GM18861 (cell line): Measurements from ENCODE around the gene NTN4.
"Not testable (repeated sequence)": the region's sequence is repeated elsewhere in the genome, so short reads cannot be mapped to it uniquely, and the experiment has no call there.

Source experiments
- ATAC-seq: cut with Tn5 transposase; IDR thresholded peaks from one replicate; pipeline ENCODE4 v1.9.1; 2021; ENCODE audit not compliant: unreplicated experiment

The NTN4 gene

DNA sequence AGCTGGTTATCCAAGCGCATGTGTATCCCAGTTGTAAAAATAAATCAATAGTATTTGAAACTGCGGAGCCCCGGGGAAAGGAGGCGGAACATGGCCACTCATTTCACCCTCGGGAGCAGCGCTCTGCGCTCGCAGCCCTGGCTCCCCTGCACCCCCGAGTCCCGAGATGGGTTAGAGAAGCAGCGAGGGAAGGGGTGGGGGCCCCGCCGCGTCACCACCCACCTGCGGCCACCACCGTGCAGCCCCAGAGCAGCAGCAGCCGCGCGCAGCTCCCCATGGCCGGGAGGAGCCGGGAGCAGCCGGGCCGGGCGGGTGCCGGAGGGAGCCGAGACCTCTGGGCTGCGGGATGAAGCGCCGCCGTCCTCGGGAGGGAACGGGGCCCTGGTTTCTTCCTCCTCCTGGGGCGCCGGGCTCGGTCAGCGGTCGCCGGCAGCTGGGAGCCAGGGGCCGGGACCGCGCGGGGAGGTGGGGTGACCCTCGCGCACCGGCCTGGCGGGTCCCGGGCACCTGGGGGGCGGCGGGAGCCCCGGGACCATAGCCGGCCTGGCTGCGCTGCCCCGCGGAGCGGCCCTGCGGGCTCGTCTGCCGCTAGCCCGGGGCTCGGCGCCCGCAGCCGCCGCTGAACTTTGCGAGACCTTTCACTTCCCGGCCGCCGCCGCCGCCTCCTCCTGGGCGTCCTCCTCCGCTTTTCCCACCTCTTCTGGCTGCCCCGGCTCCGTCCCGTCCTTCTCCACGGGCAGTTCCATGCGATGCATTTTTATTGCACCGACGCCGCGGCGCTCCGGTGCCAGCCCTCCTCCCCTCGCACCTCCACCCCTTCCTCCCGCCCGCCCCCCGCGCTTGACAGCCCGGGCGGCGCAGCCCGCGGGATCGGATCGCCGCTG is at the start of gene NTN4:
TSS of gene NTN4 (minus strand) at position 732 of the 884 bp plus-strand sequence. CDS start at position 277, 455 bp downstream.
- ATAC-seq: no peak

DNA sequence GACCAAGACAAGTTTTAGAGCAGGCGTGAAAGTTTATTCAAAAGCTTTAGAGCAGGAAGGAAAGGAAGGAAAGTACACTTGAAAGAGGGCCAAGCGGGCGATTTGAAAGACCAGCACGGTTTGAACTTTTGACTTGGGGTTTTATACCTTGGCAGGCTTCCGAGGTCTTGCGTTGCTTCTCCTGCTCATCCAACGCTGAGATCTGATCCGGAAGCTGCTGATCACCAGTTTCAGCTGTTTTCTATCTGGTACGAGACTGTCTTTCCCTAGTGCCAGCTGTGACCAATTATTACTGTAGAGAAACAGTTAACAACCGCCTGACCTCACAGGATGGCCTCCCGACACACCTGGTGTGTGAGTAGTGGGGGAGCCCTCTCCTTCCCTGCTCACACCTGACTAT is 47.6 kb upstream of the NTN4 start:
- ATAC-seq: no peak

DNA sequence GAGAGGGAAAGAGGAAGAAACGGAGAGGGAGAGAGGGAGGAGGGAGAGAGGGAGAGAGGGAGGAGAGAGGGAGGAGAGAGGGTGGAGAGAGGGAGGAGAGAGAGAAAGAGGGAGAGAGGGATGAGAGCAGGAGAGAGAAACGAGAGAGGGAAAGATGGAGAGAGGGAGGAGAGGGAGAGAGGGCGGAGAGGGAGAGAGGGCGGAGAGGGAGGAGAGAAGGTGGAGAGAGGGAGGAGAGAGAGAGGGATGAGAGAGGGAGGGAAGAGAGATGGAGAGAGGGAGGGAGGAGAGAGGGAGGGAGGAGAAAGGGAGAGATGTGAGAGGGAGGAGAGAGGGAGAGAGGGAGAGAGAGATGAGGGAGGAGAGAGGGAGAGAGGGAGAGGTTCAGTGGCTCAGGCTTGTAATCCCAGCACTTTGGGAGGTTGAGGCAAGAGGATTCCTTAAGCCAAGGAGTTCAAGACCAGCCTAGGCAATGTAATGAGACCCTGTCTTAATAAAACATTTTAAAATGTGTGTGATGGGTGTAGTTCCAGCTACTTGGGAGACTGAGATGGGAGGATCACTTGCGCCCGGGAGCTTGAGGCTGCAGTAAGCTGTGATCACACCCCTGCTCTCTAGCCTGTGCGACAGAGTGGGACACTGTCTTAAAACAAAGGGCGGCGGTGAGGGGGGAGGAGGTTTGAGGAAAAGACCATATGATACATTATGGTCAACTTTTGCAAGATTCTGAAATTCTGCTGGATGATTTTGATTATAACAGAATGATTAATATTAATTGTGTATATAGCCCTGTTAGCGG is 46.9 kb upstream of the NTN4 start:
- ATAC-seq: no peak

DNA sequence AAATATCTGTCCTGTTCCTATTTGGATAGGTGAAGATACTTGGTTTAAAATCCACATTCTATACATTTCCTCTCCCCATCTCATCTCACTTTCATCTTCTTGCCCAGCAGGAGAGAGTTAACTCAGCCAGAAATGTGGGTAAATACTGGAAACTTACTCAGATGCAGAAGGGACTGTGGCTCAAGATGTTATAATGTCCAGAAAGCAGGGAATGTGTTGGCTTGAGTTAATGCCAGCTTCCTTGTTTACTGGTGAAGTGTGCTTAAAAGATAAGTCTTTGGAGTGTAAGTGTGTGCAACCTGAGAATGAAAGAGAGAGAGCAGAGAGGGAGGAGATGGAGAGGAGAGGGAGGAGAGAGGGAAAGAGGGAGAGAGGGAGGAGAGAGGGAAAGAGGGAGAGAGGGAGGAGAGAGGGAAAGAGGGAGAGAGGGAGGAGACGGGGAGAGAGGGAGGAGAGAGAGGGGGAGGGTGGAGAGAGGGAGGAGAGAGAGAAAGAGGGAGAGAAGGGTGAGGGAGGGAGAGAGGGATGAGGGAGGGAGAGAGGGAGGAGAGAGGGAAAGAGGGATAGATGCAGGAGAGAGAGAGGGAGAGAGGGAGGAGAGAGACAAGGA is 46.2 kb upstream of the NTN4 start:
- ATAC-seq: no peak

DNA sequence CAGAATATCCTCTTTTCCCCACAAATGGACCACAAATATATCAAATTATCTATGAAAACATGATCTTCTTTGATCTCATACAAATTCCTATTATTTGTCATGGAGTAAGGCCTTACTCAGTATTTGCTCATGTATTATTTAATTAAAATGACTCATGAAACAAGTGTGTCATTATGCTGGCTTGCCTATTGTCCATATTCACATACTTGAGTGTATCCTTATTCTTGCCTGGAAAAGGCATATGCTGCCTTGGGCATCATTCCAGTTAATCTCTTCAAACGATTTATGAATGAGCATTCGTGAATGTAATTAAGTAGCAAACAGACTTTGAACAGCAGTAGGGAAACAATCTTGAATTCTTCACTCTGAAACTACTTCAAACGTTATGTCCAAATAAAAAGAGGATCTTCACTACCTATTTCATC is 45.6 kb upstream of the NTN4 start:
- ATAC-seq: no peak

DNA sequence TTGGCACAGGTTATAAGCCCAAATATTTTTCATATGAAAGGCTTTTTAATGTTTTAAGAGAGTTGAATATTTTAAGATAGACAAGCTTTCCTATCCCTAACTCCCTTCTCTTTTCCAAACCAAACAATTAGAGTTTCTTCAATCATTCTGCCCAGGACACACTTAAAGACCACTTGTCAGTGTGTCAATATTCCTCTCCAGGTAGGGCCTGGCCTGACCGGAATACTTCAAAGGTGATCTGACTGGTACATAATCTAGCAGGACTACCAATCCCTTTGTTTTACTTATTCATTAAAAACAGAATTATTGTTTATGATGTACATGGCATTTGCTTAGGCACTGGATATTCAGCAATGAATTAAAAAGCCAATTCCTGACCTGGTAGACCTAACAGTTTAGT is 44.0 kb upstream of the NTN4 start:
- ATAC-seq: no peak

DNA sequence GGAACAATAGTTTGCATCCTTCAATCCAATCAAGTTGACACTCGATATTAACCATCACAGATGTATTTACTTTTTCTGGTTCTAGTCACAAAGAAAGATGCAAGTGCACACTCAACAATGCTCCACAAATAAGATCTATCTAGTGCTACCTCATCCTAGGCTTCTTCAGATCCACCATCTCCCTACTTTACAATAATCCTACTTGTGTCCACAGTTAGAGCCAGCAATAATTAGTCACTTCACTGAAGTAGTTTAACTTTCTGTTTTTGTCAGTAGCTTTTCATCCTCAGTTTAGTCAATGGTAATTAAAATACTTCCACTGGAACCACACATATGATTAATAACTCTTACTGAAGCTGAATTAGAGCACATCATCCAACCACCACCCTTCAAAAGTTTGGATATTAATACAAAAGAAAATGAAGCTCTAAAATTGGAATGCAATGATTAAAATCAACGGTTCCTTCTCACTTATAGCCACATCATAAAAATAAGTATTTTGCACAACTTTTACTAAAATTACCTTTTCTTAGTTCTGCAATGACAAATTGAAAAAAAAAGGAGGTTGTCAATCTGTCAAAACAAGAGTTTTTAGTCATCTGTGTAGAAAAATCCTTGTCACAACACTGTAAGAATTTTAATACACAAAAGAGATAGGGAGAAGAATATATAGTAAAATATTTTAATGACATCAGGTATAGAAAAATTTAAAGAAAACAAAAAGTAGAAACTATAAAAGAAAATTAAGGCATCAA is 39.9 kb upstream of the NTN4 start:
- ATAC-seq: no peak

DNA sequence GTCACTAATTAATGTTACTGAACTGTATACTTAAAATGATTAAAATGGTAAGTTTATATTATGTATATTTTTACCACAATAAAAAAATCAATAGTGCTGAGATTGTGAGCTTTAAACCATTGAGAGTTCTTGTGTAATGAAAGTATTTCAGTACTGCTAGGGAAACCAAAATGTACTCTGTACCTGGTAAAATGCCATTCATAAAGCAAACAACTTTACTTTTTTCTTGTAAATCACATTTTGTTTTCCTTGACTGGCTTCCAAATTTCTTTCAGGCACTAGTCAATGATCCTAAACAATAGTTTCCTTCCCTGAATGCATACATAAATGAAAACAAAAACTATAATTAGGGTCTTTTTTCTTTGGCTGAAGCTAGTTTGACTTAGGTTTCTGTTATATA is 38.8 kb upstream of the NTN4 start:
- no peak for ATAC-seq

DNA sequence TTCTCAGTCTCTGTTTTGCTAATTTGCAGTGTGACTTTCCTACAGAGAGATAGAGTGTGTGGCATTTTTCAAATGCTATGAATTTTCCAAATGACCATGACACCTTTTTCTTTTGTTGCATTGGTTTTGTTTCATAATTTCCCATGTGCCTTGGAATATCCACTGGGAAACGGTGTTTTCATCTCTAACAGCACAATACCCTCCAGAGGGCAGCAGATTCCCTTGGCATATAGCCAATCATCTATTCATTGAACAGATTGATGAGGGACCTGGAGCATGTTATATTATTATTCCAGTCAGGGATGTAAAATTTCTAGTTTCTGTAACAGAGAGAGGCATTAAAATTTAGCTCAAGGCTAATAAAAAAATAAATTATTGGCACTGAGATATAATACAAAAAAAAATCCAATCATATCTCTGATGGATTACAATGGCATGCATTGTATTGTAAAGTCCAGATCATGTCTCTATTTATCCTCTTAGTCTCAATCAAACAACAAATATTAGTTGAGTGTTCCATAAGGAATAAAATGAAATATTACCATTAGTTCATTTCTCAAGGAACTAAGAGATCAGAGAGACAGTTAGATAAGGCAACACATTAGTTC is 29.6 kb upstream of the NTN4 start:
- ATAC-seq: no peak

DNA sequence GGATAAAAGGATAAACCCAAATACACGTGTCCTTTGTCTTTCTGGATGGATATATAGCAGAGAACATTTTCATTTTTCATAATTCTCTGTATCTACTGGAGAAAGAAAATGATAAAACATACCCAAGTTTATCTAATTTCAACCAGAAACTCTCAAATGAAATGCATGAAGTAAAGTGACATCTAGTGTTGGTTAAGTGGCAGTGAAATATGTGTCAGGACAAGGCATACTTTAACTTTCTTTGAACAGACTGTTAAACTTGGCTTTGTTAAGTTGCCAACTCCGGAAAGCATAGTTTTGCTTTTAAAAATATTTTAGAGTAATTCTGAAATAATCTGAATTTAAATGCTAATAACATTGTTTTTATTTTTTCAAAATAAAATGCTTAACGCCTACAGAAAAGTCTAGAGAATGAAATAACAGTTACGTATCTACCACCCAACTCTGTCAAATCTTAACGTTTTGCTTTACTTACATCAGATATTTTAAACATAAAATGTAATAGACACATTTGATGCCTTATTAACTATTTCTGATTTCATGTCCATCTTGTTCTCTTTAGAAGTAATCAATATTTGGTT is 25.2 kb upstream of the NTN4 start:
- ATAC-seq: no peak

DNA sequence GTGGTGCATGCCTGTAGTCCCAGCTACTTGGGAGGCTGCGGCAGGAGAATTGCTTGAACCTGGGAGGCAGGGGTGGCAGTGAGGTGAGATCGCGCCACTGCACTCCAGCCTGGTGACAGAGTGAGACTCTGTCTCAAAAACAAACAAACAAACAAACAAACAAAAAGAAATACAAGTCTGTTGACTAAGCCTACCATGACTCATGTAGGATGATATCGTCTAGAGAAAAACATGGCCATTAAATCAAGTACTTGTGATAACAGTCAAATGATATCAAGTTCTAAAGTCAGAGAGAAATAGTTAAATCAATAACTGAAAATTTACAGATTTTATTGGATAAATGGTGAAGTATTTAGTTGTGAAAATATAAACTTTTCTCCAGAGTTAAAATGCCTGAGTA is 21.6 kb upstream of the NTN4 start:
- ATAC-seq: not testable (repeated sequence)

DNA sequence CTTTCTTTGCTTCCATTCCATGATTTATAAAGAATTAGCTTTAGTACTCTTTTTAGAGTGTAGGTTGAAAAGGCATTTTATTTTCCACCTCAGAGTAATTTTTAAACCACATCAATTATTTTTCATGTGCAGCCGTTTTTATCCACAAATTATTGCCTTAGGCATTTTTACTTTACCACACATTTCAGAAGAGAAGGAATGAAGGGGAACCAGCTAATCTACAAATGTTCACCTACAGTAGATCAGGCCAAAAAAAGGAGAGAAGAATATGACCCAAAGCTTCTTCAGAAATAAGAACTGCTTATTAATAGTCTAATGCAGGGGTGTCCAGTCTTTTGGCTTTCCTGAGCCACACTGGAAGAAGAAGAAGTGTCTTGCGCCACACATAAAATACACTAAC is 19.8 kb upstream of the NTN4 start:
- no peak for ATAC-seq

DNA sequence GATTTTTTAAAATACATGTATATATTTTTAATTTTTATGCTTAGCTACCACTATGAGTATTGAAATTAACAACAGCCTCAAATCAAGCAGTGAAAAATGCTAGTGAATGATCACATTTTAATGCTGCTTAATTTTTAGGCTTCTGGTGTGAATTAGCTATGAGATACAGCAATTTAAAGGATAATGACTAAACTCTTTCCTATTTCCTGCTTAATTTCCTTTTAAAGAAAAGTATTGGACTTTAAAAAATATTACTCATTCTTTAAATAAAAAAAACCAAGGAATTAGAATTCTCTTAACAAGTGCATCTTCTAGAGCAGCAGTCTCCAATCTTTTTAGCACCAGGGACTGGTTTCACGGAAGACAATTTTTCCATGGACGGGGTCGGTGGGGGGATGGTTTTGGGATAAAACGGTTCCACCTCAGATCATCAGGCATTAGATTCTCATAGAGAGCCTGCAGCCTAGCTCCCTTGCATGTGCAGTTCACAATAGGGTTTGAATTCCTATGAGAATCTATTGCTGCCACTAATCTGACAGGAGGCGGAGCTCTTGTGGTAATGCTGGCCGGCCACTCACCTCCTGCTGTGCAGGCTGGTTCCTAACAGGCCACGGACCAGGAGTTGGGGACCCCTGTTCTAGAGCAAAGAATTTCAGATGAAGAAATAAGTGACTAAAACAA is 18.6 kb upstream of the NTN4 start:
- ATAC-seq: no peak

DNA sequence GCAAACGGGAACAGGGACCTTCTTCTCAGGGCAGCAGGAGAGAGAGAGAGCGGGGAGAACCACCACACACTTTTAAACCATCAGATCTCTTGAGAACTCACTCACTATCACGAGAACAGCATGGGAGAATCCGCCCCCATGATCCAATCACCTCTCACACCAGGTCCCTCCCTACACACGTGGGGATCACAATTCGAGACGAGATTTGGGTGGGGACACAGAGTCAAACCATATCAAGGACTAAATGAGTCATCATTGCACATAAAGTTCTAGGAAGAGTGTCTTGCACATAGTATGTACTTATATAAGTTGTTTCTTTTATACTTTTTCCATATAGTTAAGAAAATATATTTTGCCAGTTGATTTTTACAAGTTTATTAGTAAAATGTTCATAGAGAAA is 17.6 kb upstream of the NTN4 start:
- ATAC-seq: no peak

DNA sequence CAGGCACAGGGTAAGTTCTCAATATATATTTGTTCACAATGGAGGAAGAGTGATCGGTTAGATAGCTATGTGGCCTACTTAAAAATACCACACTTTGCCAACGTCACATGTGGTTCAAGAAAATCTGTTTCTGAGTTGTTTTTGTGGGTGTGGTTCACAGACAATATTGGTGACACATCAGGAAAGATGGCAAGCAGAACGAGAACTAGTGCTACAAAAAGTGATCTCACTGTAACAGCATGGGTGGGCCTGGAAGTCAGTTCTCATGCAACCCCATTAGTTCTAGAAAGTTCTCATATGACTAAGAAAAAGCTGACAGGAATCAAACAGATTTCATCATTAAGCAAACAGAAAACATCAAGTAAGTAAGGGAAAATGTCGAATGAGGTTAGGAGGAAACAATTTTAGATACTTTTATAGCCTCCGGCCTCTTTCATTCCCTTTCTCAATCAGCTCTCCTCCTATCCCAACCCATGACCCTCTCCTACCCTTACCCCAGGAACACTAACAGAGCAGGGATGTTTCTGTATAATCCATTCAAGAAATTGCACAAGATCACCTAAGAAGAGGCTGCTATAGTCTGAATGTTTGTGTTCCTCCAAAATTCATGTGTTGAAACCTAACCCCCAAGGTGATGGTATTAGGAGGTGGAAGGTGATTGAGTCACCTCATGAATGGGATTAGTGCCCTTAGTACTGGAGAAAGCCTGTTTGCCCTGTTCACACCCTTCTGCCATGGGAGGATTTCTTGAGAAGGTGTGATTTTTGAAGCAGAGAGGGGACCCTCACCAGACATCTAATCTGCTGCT is 15.5 kb upstream of the NTN4 start:
- ATAC-seq: no peak

DNA sequence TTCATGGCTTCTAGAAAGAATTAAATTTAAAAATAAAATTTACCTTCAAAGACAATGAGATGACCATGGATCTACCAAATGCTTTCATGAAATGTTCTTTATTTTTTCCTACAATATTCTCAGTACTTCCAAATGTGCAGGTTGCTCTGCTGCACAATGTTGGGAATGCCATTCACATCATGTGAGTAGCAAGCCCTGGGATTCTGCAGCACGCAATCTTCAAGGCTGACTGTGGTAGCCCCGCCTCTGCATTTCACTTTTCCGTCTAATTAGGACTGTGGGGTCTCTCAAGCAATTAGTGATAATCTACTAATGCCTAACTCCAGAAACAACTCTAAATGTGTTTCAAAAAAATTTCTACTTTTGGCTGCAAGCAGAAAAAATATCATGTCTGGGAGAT is 13.7 kb upstream of the NTN4 start:
- no peak for ATAC-seq

DNA sequence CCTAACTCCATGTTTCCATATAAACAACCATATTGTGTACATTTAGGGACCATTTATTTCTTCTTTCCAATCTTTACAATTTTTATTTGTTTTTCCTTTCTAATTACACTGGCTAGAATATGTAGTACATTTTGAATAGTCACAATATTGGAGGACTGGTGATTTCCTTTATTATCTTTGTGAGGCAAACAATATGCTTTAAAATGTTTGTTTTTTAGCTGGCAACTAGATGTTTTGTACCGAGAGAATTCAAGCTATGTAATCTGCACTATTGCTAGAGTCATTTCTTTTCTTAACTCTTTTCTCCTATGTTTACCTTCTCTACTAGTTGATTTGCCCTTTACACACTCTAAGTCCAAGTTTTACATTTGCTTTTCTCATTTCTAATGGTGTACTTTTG is 13.3 kb upstream of the NTN4 start:
- no peak for ATAC-seq

DNA sequence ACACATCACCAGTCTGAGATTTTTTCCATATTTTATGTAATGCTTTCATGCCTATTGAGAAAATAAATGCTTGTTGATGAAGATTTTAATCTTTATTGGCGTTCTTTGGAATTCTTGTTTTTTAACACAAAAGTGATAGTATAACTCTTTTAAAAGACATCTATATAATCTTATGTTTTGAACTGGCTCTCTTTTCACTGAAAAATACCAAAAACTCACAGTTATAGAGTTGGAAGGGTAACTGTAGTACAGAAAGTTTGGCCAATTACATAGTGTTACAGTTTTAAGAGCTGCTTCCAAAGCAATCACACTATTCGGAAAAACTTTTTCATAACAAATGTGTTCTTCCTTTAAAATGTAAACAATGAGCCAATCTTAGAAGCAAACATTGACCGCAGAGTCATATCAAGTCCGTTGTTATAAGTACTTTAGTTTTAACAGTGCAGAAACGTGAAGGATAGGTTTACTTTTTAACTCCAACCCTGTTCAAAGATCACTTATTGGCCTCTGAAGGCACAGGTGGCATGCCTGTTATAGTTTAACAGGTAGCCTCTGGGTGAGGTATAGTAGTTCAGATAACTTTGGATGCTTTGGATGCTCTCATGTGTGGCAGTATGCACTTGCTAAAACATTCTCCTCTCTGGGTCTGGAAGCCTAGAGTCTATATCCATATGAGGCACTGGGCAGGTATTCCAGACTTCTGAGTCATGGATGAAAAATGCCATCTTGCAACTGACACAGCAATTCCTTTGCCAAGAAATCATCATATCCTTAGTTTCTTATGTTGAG is 12.1 kb upstream of the NTN4 start:
- ATAC-seq: no peak
